ENCODE results near the gene PLEKHG3.
"Not testable (repeated sequence)": the region's sequence is repeated elsewhere in the genome, so short reads cannot be mapped to it uniquely, and the experiment has no call there.

The PLEKHG3 gene

DNA sequence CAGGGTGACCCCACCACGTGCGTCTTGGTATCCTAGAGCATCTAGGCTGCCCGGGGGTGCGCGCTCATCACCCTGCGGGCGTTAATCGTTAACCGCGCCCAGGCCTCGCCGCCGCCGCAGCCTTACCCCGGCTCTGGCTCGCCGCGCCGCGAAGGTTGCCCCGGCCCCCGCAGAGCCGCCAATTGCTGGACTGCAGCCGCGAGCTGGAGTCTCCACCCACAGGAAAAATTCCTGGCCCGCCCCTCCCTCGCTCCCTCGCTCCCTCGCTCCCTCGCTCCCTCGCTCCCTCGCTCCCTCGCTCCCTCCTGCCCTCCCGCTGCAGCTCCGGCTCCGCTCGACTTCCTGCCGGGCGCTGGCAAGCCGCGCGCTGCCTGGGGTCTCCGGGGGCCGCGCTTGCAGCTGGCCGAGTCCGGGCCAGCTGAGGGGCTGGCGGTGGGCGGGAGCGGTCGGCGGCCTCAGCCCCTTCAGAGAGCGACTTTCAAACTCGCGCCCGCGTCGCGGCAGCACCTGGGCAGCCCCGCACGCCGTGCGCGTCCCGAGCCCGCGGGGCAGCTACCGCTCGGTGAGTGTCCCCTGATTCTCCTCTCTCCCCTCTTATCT is at the start of gene PLEKHG3:
TSS of gene PLEKHG3 (plus strand) at position 282 of the 600 bp plus-strand sequence. CDS start 23,208 bp downstream, outside the sequence.
- DNase-seq, result no peak

DNA sequence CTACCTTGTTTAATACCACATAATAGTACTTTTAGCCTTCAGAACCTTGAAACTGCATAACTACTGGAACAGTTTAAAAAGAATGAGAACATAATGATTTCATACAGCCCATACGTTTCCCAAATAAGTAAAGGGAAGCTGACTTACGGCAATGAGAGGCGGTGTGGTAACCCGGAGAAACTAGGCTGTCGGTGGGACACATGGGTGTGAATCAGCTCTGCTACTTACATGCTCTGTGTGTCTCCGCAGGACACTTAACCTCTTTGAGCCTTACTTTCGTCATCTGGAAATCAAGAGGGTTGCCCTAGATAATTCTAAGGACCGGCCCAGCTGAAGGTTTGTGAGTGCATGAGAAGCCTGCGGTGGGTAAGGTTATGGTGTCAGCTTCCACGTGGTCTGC is 49.3 kb upstream of the PLEKHG3 start:
- DNase-seq, result no peak

GRCh38 chr14:64656986-64657385 is 47.2 kb upstream of the PLEKHG3 start:
- no peak for DNase-seq

DNA sequence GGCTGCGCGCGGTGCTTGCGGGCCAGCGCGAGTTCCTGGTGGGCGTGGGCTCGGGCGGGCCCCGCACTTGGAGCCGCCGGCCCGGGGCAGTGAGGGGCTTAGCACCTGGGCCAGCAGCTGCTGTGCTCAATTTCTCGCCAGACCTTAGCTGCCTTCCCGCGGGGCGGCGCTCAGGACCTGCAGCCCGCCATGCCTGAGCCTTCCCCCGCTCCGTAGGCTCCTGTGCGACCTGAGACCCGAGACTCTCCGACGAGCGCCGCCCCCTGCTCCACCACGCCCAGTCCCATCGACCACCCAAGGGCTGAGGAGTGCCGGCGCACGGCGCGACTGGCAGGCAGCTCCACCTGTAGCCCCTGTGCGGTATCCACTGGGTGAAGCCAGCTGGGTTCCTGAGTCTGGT is 46.0 kb upstream of the PLEKHG3 start:
- no peak for DNase-seq

DNA sequence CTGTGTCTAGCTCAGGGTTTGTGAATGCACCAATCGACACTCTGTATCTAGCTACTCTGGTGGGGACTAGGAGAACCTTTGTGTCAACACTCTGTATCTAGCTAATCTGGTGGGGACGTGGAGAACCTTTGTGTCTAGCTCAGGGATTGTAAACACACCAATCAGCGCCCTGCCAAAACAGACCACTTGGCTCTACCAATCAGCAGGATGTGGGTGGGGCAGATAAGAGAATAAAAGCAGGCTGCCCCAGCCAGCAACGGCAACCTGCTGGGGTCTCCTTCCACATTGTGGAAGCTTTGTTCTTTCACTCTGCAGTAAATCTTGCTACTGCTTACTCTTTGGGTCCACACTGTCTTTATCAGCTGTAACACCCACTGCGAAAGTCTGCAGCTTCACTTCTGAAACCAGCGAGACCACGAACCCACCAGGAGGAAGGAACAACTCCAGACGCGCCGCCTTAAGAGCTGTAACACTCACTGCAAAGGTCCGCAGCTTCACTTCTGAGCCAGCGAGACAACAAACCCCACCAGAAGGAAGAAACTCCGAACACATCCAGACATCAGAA is 45.4 kb upstream of the PLEKHG3 start:
- DNase-seq, result not testable (repeated sequence)

DNA sequence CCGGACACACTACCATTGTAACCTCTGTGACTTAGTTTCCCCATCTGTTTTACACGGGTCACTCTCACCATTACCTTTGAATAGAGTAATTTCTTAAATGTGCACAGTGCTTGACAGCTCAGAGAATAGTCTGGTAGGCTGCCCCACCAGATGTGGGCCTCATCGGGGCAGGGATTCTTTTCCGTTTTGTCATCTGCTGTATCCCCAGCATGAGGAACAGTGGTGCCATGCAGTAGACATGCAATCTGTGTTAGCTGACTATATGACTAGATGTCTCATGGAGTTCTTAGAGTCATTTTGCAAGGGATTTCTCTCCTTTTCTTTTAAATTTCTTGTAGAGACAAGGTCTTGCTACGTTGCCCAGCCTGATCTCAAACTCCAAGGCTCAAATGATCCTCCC is 44.9 kb upstream of the PLEKHG3 start:
- DNase-seq, result no peak

DNA sequence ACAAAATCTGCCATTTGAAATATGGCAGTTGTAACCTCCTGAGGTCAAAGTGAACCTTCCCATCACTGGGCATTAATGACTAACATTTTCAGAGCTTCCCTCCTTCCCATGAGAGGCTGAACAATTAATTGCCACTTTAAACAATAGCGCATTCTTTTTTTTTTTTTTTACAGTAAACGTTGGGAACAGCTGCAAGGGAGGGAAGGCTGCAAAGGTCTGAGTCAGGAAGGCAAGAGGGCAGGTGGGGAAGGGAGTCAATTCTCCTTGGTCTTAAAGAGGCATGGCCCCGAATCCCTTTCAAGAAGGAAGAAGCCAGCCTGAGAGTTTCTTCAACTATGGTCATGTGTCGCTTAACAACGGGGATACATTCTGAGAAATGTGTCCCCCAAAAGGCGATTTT is 41.0 kb upstream of the PLEKHG3 start:
- DNase-seq, result no peak

GRCh38 chr14:64671591-64671990 is 32.6 kb upstream of the PLEKHG3 start:
- DNase-seq, result no peak

DNA sequence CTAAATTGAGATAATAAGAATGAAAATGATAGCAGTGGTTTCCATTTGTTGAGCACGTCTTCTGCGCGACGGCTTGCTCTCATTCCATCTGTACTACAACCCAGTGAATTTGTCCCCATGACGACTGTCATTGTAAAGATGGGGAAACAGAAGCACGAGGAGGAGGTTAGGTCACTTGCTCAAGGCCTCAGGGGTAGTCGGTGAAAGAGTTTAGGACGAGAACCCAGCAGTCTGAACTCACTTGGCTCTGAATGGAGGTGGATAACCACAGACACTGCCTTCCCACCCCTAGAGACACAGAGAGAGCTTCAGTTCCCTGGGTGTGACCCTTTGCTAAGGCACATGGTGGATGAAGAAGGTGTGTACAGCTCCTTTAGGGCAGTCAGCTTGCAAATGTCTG is 30.9 kb upstream of the PLEKHG3 start:
- no peak for DNase-seq

GRCh38 chr14:64673748-64674147 is 30.5 kb upstream of the PLEKHG3 start:
- no peak for DNase-seq

DNA sequence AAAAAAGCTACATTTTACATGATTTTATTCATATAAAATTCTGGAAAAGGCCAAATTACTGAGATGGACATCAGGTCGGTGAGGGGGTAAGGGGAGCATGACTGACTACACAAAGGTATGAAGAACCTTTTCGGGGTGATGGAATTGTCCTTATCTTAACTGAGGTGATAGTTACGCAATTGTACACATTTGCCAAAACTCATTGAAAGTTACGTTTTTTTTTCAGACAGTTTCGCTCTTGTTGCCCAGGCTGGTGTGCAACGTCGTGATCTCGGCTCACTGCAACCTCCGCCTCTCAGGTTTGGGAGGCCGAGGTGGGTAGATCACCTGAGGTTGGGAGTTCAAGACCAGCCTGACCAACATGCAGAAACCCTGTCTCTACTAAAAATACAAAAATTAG is 29.4 kb upstream of the PLEKHG3 start:
- no peak for DNase-seq

DNA sequence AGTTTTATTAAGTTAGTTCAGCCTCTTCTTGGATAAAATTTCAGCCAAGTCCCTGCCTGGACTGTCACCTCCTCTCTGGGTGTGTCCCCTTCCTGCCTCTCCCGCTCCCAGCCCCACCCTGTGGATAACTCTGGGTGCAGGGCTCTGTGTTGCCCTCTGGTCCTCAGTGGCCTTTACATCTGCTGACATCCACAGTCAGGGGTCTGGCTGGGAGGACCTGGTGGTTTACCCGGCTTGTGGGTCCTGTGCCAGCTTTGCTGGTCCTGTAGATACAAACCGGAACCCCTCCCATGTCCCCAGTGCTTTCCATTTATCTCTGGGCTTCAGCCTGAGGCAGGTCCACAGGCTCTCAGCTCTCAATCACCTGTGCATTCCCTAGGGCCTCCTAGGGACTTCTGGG is 28.9 kb upstream of the PLEKHG3 start:
- no peak for DNase-seq

- no peak for DNase-seq
Observed at GRCh38 chr14:64676410-64677008, 27.7 kb upstream of the PLEKHG3 start.

DNA sequence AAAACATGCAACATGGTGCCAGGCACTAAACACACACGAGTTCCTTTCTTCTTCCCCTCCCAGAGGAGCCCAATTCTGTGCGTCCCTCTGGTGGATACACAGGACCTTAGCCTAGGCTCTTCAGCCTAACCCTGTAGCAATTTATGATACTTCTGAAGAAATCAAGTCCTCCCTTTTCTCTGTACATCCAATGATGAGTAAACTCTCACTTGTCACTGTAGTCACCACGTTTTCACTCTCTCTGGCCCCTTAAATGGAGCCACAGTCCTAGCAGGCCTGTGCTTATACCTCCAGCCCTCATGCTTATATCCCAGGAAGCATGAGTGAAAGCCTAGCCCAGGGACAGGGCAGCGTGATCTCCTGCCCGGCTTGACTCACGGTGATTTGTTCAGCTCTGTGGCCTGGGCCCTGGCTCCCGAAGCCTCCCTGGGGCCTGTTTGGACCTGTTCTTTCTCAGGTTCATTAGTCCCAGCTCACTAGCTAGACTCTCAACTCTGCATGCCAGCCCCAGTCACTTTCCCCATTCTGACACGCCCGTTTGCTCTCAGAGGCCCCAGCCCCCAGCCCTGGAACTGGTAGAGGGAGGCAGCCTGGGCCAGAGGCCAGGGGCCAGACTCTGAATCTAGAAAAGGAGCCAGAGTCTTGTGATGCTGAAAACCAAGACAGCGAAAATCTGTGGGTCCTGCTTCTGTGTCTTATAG is 24.1 kb upstream of the PLEKHG3 start:
- DNase-seq, result no peak

DNA sequence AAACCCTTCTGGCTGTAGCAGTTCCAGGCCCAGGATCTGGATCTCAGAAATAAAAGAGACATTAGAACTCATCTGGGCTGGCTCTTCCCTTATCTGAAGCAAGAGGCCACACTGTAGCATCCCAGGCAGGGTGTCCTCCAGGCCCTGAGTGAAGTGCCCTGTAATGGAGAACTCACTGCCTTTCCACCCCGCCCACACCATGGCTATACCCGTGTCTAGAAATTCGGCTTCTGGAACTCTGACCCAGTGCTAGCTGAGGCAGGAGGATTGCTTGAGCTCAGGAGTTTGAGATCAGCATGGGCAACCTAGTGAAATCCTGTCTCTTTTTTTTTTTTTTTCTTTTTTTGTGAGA is 23.5 kb upstream of the PLEKHG3 start:
- DNase-seq, result no peak

DNA sequence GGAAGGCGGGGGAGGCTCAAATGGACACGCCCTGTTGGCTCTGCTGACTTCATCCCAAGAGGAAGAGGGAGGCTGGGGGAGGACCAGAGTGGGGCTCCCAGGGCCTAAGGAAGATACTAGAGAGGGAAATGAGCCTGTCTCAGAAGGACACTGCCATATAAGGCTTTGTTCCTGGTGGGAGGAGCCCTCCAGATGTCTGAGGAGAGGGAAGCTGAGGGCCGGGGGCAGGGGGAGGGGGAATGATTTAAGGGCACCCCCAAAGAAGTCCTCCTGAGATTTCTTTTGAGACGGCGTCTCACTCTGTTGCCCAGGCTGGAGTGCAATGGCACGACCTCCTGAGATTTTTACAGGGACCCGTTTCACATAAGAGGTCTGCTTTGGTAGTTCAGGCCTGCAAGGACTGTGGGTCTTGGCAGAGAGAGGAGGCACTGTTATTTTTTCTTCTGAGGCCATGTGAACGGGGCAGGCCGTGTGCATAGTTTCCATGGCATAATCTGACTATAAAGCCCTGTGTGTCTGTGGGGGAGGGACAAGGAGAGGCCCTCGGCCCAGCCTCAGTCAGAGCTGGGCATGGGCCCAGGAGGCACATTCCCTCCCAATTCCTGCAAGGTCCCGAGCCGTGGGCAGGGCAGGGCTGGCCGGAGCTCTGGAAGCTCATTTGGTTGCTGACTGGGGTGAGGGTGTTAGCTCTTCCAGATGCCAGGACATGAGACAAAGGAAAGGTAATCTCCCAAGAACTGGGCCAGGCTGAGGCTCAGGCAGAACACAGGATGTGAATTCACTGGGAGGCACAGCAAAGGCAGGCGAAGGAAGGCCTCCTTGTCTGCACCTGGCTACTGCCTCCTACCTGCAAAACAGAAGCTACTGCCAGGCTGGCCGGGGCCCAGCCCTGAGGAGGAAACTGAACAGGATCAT is 22.2 kb upstream of the PLEKHG3 start:
- DNase-seq, result no peak

DNA sequence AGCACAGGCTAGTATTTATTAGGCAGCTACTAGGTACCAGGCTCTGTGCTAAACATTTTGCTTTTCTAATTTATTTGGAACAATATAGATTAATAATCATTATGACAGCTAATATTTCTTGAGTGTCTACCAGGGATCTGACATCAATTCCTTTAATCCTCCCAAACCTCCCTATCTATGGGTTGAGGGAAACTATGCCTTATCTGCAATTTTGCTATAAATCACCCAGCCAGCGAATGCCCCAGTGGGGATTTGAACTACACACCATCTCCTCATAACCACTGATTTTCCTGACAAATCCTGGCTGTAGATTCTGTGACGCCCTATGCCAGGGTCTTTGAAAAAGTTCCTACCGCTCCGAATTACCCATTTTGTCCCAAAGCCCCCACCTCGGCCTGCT is 21.4 kb upstream of the PLEKHG3 start:
- DNase-seq, result no peak

DNA sequence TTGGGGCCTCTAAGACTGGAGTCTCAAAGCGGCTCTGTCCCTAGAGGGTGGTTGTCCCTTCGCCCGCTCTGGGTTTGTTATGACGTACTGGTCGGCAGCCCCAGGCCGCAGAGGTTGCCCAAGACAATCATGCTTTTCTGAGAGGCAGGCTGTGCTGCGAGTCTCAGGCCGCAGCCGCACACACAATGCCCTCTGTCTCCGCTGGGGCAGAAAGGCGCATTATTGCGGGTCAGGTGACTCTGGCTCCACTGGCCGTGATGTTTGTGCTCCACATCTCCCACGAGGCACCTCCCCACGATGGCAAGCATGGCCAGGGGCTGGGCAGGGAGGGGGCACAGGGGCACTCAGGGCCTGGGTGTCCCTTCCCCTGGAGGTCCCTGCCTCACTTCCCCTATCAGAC is 21.0 kb upstream of the PLEKHG3 start:
- DNase-seq, result no peak

- no peak for DNase-seq
Observed at GRCh38 chr14:64684091-64684490, 20.1 kb upstream of the PLEKHG3 start.

DNA sequence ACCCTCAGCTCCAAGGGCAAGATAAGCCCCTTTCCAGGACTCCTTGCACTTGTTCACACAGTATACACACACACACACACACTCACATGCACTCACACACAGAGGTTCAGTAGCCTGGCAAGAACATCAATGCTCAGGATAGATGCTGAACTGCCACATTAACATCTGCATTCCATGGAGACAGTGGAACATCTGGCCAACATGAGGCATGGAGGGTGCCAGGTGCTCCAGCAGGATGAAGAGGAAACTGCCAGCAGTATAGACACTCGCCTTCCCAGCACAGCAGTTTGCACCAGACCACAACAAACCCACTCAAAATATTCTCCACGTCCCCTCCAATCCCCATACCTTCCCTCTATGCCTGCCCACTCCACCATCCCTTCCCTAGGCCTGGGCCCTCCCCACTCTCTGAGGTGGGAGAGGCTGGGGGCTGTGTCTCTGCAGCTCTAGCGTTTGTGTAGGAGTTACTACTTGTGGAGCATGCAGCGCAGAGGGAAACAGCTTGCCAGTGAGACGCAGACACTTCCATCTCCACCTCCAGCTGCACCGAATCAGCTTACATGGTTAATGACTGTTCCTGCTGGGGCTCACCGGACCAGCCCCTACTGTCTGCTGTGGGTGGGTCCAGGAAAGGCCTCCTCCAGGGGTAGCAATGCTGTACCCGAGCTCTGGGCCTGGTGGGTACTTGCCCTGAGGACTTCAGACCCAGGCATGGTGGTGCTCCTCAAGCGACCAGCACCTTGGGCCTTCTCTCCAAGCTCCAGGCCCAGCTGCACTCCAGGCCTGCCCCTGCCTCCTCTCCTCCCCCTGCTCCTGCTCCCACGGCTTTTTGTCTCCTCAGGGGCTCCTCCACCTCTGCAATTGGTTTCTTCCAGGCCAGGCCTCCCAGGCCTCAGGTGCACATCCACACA is 18.6 kb upstream of the PLEKHG3 start:
- no peak for DNase-seq

DNA sequence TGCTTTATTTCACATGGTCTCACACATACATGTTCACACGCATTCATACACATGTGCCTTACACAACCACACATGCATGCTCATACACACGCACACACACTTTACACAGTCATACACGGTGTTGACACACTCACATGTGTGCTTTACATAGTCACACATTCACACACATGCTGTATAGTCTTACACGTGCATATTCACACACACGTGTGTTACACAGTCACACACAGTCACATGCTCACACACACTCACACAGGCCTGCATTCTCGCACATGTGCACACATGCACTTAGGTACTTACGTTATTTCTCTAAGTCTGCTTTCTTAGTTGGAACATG is 18.0 kb upstream of the PLEKHG3 start:
- DNase-seq, result no peak

- no peak for DNase-seq
Observed at GRCh38 chr14:64688031-64688430, 16.2 kb upstream of the PLEKHG3 start.
